SK-N-SH (cell line): ENCODE data around the gene HNRNPA1. TPM values are rescaled to one million over a fixed set of nuclear protein-coding genes. Genes with fewer than 3 reads are reported as not detected.

Source experiments
- CTCF ChIA-PET: fragments of 300-600, 350-600 bp; formaldehyde crosslinking; extraction: SDS; loops from one replicate; lab custom pipeline; 2021; lab: Yijun Ruan, JAX
- POLR2A ChIA-PET: fragments of 350-600 bp; sonication (Branson Sonifier 250); formaldehyde crosslinking; extraction: SDS; loops from one replicate; lab custom pipeline; 2020; ENCODE audit warnings: antibody characterized with exemption, inconsistent platforms; lab: Yijun Ruan, JAX
- DNase-seq: peaks from one replicate; pipeline ENCODE4 v3.0.0; 2012
- H2AFZ ChIP-seq: fragments of 200-600 bp; sonication (generic); 2 replicates; pipeline ENCODE4 v1.8.1; 2016; ENCODE audit warnings: antibody characterized with exemption, mild to moderate bottlenecking, low read depth
- H3F3A ChIP-seq: fragments of 200-600 bp; sonication (generic); replicated peaks from 2 replicates; pipeline ENCODE3; 2016; ENCODE audit warnings: antibody characterized with exemption, mild to moderate bottlenecking; ENCODE audit not compliant: insufficient read depth
- H3K27ac ChIP-seq, 2 experiments: fragments of 200-500 bp in 1 of 2; fragments of 200-600 bp in 1 of 2; sonication (Bioruptor generic) in 1 of 2; sonication (generic), shearing (Covaris generic) in 1 of 2; 2 replicates each; pipeline versions ENCODE4 v1.5.1 to v1.6.1; 2014 to 2016; ENCODE audit warnings: low read depth in 2 of 2, inconsistent platforms in 1 of 2, low read length in 1 of 2, mild to moderate bottlenecking in 1 of 2, mixed read lengths in 1 of 2
- H3K27me3 ChIP-seq: fragments of 200-600 bp; sonication (generic), shearing (Covaris generic); 2 replicates; pipeline ENCODE4 v1.6.1; 2016; ENCODE audit warnings: mixed run types; ENCODE audit not compliant: insufficient read depth
- H3K36me3 ChIP-seq, 2 experiments: fragments of 200-500 bp in 1 of 2; fragments of 200-600 bp in 1 of 2; sonication (Bioruptor generic) in 1 of 2; sonication (generic) in 1 of 2; replicated peaks in 1 of 2; 2 replicates each; pipeline versions ENCODE3 to v1.5.1; 2014 to 2016; ENCODE audit warnings: low read length in 1 of 2, mild to moderate bottlenecking in 1 of 2; ENCODE audit not compliant: insufficient read depth in 2 of 2, control insufficient read depth in 1 of 2
- H3K4me1 ChIP-seq, 2 experiments: fragments of 200-500 bp in 1 of 2; fragments of 200-600 bp in 1 of 2; sonication (Bioruptor generic) in 1 of 2; sonication (generic), shearing (Covaris generic) in 1 of 2; 2 replicates each; pipeline versions ENCODE4 v1.5.1 to v1.6.1; 2014 to 2016; ENCODE audit warnings: low read depth in 1 of 2, low read length in 1 of 2, mixed run types in 1 of 2; ENCODE audit not compliant: insufficient read depth in 2 of 2, control insufficient read depth in 1 of 2
- H3K4me2 ChIP-seq: fragments of 200-600 bp; sonication (generic), shearing (Covaris generic); 2 replicates; pipeline ENCODE4 v1.6.1; 2017; ENCODE audit warnings: mixed run types
- H3K4me3 ChIP-seq, 2 experiments: fragments of 200-500 bp in 1 of 2; fragments of 200-600 bp in 1 of 2; sonication (Bioruptor generic) in 1 of 2; sonication (generic), shearing (Covaris generic) in 1 of 2; 2 replicates each; pipeline versions ENCODE4 v1.5.1 to v1.8.1; 2014 to 2016; ENCODE audit warnings: low read depth in 2 of 2, inconsistent platforms in 1 of 2, low read length in 1 of 2, mild to moderate bottlenecking in 1 of 2, mixed read lengths in 1 of 2, moderate library complexity in 1 of 2
- H3K79me2 ChIP-seq: fragments of 200-600 bp; sonication (generic); 2 replicates; pipeline ENCODE4 v1.8.1; 2017; ENCODE audit warnings: mild to moderate bottlenecking; ENCODE audit not compliant: insufficient read depth
- H3K9ac ChIP-seq: fragments of 200-600 bp; sonication (generic); 2 replicates; pipeline ENCODE4 v1.6.1; 2017; ENCODE audit warnings: mixed run types
- H3K9me2 ChIP-seq: fragments of 200-600 bp; sonication (generic); 2 replicates; pipeline ENCODE4 v1.6.1; 2017; ENCODE audit warnings: mixed run types
- H3K9me3 ChIP-seq: fragments of 200-600 bp; sonication (generic); 2 replicates; pipeline ENCODE4 v1.6.1; 2017; ENCODE audit warnings: mixed run types, mild to moderate bottlenecking, moderate library complexity
- H4K20me1 ChIP-seq: fragments of 200-600 bp; sonication (generic); 2 replicates; pipeline ENCODE4 v1.6.1; 2017; ENCODE audit warnings: mild to moderate bottlenecking, mixed run types; ENCODE audit not compliant: insufficient read depth
- ELF1 ChIP-seq: IDR thresholded peaks from 2 replicates; pipeline ENCODE4 v1.4.0; 2012
- EP300 ChIP-seq, 2 experiments: IDR thresholded peaks; 2 replicates each; pipeline versions ENCODE4 v1.4.0 to v1.6.1; 2012; ENCODE audit warnings: borderline replicate concordance in 1 of 2, low read depth in 1 of 2, low read length in 1 of 2
- FOXJ3 ChIP-seq: sonication (generic); formaldehyde crosslinking; IDR thresholded peaks from 2 replicates; pipeline ENCODE4 v1.5.1; 2020; ENCODE audit warnings: mild to moderate bottlenecking, missing genetic modification reagents
- FOXM1 ChIP-seq: IDR thresholded peaks from 2 replicates; pipeline ENCODE4 v1.4.0; 2012; ENCODE audit warnings: low read depth, mild to moderate bottlenecking
- GABPA ChIP-seq: IDR thresholded peaks from 2 replicates; pipeline ENCODE4 v1.4.0; 2012; ENCODE audit warnings: low read depth, mild to moderate bottlenecking
- GATA2 ChIP-seq: sonication (generic); formaldehyde crosslinking; IDR thresholded peaks from 2 replicates; pipeline ENCODE4 v1.5.0; 2020; ENCODE audit warnings: mild to moderate bottlenecking, missing genetic modification reagents
- IRF3 ChIP-seq: fragments of 150-350 bp; IDR thresholded peaks from 2 replicates; pipeline ENCODE4 v1.6.1; 2016; ENCODE audit warnings: mild to moderate bottlenecking, low read depth, low read length
- MAX ChIP-seq: IDR thresholded peaks from 2 replicates; pipeline ENCODE4 v1.4.0; 2012; ENCODE audit warnings: low read depth
- MXI1 ChIP-seq: IDR thresholded peaks from 2 replicates; pipeline ENCODE4 v1.6.1; 2012; ENCODE audit warnings: mild to moderate bottlenecking, low read depth, low read length, improper control_type of control experiment
- NFIC ChIP-seq: IDR thresholded peaks from 2 replicates; pipeline ENCODE4 v1.4.0; 2012; ENCODE audit warnings: borderline replicate concordance
- PBX3 ChIP-seq: IDR thresholded peaks from 2 replicates; pipeline ENCODE4; 2012
- POLR2AphosphoS5 ChIP-seq: IDR thresholded peaks from 2 replicates; pipeline ENCODE4 v1.6.1; 2012; ENCODE audit warnings: low read depth, low read length
- REST ChIP-seq: IDR thresholded peaks from 2 replicates; pipeline ENCODE4 v1.6.1; 2012; ENCODE audit warnings: mild to moderate bottlenecking, low read depth, low read length, moderate library complexity
- SIN3A ChIP-seq: IDR thresholded peaks from 2 replicates; pipeline ENCODE4 v1.6.1; 2012; ENCODE audit warnings: low read depth, mild to moderate bottlenecking, low read length, moderate library complexity, borderline replicate concordance
- TAF1 ChIP-seq: IDR thresholded peaks from 2 replicates; pipeline ENCODE4 v1.6.1; 2012; ENCODE audit warnings: low read depth, mild to moderate bottlenecking, low read length, moderate library complexity, borderline replicate concordance
- USF1 ChIP-seq: IDR thresholded peaks from 2 replicates; pipeline ENCODE4 v1.4.0; 2012; ENCODE audit warnings: low read depth, borderline replicate concordance
- ZBTB33 ChIP-seq: IDR thresholded peaks from 2 replicates; pipeline ENCODE4 v1.4.0; 2012; ENCODE audit warnings: low read depth, borderline replicate concordance
- WGBS: methylation state at CpG from one replicate; pipeline ENCODE4 v1.1.6; 2017; ENCODE audit warnings: low lambda C conversion rate; 5-methylcytosine and 5-hydroxymethylcytosine counted together
- polyA plus RNA-seq, 3 experiments: library from polyadenylated mRNA; depleted of rRNA; stranded (reverse); fragments of >200 nt; gene quantifications; 2 replicates each; pipeline ENCODE4 v1.2.3, GENCODE V29; 2012

Gene HNRNPA1
- polyA plus RNA-seq, 1 of the 3 experiments (the other 2 are of a cell fraction): 773 TPM

GRCh38 chr12:54298904-54299303, 18.4 kb downstream of the HNRNPA1 start:
- H3K4me3 ChIP-seq: no peak overlapping the region
- H3K9me3 ChIP-seq: no peaks in the 10 kb centered on the region
- no peak overlapping the region for H3K27ac ChIP-seq
- no peak overlapping the region for H2AFZ ChIP-seq
- H3K9ac ChIP-seq: no peak overlapping the region
- H3K79me2 ChIP-seq: no peaks in the 10 kb centered on the region
- WGBS: 90% methylated on average over 5 of the region's 5 CpGs
- no peaks in the 10 kb centered on the region for H3K36me3 ChIP-seq
- peaks cover 3% of the 10 kb centered on the region for H3F3A ChIP-seq
- no peaks in the 10 kb centered on the region; the same call in 1 of the 2 replicates for H3K27me3 ChIP-seq
- POLR2A ChIA-PET: interaction anchor here (1.3 to 2.2 kb wide), 2 partner anchors 10 to 12 kb away, joined by 4 to 6 read pairs; no protein-coding TSS in a partner anchor
- H3K4me1 ChIP-seq: peaks cover 0 to 13% of the 10 kb centered on the region in 2 experiments; a peak in 1 of 4 replicates
- no peak for DNase-seq
- TF ChIP-seq ELF1 (no peak), REST (no peak), MXI1 (no peak), FOXJ3 (CRISPR knock-in tag) (no peak), SIN3A (no peak), MAX (no peak), FOXM1 (no peak)
- no peak overlapping the region for H3K4me2 ChIP-seq
- no peaks in the 10 kb centered on the region for H3K9me2 ChIP-seq
- no peaks in the 10 kb centered on the region for H4K20me1 ChIP-seq
- CTCF ChIA-PET: interaction anchor here (0.8 to 4.5 kb wide), 10 partner anchors 12 to 97 kb away, joined by 3 to 18 read pairs (median 4); partner anchors contain the start of gene COPZ1

- no peak overlapping the region for H2AFZ ChIP-seq
- no peaks in the 10 kb centered on the region; the same call in 1 of the 2 replicates for H3K27me3 ChIP-seq
- ChIA-PET POLR2A (interaction anchor here (1.3 to 2.2 kb wide), 2 partner anchors 11 to 13 kb away, joined by 4 to 6 read pairs; no protein-coding TSS in a partner anchor), CTCF (interaction anchor here (0.8 to 4.5 kb wide), 11 partner anchors 13 to 96 kb away, joined by 3 to 18 read pairs (median 3); partner anchors contain the start of gene COPZ1)
- no peaks in the 10 kb centered on the region for H4K20me1 ChIP-seq
- no peaks in the 10 kb centered on the region for H3K36me3 ChIP-seq
- no peak for DNase-seq
- TF ChIP-seq NFIC (no peak), ZBTB33 (no peak), TAF1 (no peak), PBX3 (no peak), USF1 (no peak), POLR2AphosphoS5 (no peak), IRF3 (no peak), SIN3A (no peak), EP300 (IDR thresholded peaks at IDR 0.05; ENCODE audit: borderline replicate concordance in 1 of 2, low read depth in 1 of 2, low read length in 1 of 2) (no peak), GATA2 (CRISPR knock-in tag) (no peak), GABPA (no peak)
- no peak overlapping the region for H3K4me3 ChIP-seq
- H3F3A ChIP-seq: peaks cover 3% of the 10 kb centered on the region
- H3K9me3 ChIP-seq: no peaks in the 10 kb centered on the region
- no peak overlapping the region for H3K4me2 ChIP-seq
- no peaks in the 10 kb centered on the region for H3K9me2 ChIP-seq
- WGBS: 74% methylated on average over 8 of the region's 8 CpGs
- peaks cover 0 to 13% of the 10 kb centered on the region in 2 experiments; a peak in 1 of 4 replicates for H3K4me1 ChIP-seq
- H3K79me2 ChIP-seq: no peaks in the 10 kb centered on the region
- H3K9ac ChIP-seq: no peak overlapping the region
- no peak overlapping the region for H3K27ac ChIP-seq
Observed at GRCh38 chr12:54299515-54300224, 19.1 kb downstream of the HNRNPA1 start.
